NCI-H1048 (cell line): ENCODE results near the gene TMEM273.

ENCODE experiments used
- DNase-seq: peaks from one replicate; lab custom pipeline; 2025; lab: John Stamatoyannopoulos, UW

The TMEM273 gene, protein sequence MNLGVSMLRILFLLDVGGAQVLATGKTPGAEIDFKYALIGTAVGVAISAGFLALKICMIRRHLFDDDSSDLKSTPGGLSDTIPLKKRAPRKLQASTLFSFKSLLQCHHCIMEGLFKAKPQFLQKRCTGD

DNA sequence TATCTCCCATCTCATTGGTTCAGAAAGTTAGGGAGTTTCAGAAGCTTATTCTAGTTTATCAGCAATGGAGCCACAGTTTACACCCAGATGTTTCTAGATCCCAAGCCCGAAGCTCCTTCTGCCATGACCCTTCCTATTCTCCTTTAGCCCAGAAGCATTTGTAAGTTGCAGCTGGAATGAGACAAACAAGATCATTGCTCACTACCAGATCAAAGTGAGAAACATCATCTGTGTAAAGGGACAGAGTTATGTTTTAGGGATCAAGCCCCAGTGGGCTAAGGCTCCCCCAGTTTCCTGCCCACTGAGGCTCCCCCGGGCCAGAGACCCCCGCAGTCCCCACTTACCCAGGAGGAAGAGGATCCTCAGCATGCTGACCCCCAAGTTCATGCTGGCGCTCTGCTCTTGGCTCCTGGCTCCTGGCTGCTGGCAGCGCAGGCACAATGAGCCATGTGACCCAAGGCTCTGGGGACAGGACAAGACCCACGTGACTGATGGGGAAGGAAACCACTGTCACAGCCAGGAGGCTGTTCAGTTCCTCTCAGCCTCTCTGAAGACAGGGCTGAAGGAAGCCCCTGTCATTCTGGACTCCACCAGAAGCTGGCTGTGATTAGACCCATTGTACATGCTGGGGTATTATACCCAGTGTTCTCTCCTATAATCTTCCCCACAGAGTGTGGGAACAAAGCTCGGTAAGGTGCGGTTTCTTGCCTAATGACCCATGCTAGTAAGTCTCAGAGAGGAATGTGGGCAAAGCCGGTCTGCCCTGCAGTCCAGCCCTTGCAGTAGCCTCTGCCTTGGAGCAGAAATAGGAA, at the start of gene TMEM273:
Gene TMEM273, minus strand, starts transcription at position 442 of the 812 bp plus-strand sequence. Its CDS starts 55 bp downstream, at position 387.
- no peak for DNase-seq

DNA sequence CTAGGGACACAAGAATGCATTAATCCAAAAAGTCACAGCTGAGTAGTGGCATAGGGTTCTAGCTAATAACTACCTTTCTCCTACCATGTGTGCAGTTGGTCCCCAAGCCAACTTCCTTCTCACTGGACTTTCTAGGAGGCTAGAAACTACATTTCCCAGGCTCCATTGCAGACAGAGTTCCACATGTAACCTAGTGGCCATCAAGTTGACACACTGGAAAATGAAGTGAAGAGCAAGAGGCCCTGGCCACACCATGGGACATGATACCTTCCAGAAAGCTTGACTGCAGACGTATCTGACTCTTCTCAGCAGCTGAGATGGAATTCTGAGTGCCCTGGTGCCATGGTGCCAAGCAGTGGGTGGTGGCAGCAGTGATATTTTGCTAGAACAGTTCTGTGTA, 49.8 kb upstream of the TMEM273 start:
- DNase-seq: no peak

DNA sequence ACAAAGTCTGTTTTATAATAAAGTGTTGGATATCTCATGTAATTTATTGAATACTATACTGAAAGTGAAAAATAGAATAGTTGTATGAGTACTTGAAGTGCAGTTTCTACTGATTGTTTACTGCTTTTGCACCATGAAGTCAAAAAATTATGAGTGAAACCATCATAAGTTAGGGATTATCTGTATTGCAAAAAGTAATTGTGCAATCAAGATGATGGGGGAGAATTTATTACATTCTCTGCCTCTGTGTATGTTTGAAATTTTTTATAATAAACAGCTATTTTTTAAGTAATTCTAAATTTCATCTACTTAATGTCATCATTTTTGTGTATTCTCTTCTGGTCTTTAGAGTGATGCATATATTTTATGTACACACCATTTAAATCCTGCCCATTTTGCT, 47.2 kb upstream of the TMEM273 start:
- DNase-seq: no peak

DNA sequence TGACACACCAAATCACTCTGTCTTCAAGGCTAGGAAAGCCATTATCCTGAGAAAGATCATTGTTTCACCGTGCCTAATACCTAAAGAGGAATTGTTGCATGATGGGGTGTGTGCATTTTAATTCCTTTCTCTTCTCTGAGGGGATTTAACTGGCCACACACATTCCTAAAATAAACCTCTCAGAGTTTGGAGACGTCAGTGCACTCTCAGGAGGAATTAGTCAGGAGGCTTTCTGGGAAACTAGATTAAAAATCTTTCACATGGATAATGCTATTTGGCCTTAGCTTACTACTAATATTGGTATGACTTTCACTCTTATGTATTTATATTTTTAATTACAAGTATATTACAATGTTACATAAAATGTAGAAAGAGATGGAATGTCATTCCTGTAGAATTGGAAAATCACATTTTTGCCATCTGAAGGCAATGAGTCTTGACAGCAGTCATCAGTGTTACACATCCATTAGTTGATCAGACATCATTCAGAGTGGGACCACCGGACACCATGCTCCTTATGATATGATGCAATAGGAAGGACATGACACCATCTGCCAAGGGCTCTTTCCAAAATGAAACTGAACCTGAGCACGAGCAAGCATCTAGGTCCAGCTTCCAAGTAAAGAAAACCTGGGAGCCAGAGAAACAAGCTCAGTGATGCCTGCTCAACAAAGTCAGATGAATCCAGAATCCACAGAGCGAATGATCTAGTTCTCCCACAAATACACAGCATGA, 43.1 kb upstream of the TMEM273 start:
- no peak for DNase-seq

DNA sequence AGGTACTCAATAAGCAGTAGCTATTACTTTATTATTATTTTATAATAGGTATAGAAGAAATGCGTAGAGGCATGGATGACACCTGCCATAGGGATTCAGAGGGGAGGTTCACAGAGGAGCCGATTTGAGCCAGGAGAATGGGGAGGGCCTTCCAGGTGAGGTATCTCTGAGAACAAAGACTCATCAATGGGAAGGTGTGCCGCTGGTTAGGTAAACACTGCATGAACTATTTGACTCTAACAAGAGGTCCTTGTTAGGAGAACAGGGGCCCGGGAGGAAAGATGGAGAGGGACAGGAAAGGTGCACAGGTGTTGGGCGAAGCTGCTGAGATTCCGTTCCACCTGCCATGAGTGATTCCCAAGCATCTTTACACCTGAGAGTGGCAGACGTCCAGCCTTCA, 41.8 kb upstream of the TMEM273 start:
- no peak for DNase-seq

DNA sequence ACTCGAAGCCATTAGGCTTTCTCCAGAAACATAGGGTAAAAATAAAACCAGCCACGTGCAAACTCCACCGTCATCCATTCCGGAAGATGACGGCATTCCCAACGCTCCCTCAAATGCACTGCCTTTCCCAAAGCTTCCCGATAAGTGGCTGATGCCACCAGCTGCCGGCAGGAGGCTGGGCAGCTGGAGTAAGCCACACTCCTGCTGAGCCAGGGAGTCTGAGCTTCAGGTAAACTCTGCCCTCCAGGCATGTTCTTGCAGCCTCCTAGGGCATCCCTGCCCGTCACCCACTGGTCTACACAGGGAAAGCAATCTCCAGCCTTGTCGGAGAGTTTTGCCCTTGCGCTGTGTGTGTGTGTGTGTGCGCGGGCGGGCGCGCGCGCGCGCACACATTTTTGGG, 40.5 kb upstream of the TMEM273 start:
- no peak for DNase-seq

DNA sequence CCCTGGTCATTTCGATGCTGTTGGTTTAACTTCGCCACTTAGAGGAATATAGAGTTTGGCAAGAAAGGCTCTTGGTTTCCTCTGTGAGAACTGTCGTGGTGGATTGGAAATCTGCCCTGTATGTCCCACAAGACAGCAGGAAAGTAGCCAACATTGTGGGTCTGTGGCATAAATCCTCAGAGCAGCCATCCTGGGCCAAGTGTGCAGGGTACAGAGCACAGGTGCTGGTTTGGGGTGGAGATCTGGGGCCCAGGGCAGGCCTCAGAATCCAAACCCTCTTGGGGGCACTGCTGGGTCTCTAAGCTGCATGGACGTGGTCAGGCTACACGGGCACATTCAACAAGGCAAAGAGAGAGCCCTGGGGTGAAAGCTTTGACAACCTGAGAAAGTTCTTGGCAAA, 39.2 kb upstream of the TMEM273 start:
- DNase-seq: no peak

DNA sequence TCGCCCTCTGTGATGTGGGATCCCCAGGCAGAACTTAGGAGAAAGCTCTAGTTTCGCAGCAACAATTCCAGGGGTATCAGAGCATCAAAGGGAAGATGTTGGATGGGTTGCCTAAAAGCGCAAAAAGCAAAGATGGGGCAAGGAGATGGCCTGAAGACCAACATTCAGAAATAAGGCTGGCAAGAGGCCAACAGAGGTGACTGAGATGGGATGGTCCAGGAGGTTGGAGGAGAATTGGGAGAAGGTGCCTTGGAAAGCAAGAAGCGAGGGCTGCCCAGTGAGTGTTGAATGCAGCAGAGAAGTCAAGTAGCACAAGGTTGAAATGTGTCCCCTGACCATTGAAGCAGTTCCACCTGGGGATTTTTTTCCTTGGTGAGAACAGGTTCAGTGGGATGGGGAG, 38.4 kb upstream of the TMEM273 start:
- no peak for DNase-seq

DNA sequence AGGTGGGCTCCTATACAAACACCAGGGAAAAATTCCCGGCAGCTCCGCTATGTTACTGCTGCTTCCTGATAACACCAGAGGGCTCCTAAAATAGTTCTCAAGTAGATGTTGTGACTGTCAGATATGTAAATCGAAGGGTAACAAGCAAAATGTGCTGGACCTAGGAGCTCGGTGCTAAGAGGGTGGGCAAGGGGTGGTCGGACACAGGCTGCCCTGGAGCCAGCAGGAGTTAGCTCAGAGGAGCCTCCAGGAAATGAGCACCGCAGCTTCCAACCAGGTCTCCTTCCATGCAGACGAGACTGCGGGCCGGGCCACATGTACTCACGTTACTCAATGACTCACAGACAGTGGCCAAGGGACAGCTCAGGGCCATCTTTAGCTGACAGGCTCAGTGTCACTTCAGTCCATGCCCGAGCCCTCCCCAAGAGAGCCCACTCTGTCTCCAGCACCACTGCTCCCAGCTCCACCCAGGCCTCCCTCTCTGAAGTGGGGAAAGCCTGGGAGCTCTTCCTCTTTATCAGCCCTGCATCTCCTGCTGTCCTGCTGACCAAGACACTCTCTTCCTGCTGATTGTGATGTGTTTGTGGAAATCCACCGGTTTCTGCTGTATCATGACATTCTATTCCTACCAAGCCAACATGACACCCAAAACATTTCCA, 37.2 kb upstream of the TMEM273 start:
- no peak for DNase-seq

DNA sequence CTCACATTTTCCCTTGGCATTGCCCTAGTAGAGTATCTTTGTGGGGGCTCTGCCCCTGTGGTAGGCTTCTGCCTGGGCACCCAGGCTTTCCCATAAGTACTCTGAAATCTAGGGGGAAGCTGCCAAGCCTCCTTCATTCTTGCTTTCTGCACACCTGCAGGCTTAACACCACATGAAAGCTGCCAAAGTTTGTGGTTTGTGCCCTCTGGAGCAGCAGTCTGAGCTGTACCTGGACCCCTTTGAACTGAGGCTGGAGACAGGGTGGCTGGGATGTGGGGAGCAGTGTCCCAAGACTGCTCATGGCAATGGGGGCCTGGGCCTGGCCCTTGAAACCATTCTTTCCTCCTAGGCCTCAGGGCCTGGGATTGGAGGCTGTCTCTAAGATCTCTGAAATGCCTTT, 35.0 kb upstream of the TMEM273 start:
- DNase-seq: no peak

DNA sequence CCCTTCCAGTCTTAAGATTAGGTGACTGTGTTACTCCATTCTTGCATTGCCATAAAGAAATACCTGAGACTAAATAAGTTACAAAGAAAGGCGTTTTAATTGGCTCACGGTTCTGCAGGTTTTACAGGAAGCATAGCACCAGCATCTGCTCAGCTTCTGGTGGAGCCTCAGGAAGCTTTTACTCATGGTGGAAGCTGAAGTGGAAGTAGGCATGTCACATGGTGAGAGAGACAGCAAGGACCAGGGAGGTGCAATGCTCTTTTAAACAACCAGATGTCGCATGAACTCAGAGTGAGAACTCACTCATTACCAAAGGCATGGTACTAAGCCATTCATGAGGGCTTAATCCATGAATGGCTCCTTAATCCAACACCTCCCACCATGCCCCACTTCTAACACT, 34.0 kb upstream of the TMEM273 start:
- DNase-seq: no peak

DNA sequence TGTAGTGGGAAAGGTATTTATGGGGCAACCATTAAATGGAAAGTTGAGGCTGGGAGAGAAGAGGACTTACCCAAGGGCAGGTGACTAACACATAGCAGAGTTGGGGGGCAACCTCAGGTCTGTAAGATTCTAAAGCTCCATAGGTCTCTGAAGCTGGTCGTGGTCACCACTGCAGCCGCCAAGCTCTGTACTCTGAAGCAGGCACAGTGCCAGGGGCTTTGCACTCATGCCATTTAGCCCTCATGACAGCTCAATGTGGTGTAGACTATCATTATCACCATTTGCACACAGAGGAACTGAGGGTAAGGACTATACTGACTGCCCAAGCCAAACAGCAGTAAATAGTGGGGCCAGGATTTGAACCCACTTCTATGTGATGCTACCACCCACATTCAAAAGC, 32.5 kb upstream of the TMEM273 start:
- DNase-seq: no peak

DNA sequence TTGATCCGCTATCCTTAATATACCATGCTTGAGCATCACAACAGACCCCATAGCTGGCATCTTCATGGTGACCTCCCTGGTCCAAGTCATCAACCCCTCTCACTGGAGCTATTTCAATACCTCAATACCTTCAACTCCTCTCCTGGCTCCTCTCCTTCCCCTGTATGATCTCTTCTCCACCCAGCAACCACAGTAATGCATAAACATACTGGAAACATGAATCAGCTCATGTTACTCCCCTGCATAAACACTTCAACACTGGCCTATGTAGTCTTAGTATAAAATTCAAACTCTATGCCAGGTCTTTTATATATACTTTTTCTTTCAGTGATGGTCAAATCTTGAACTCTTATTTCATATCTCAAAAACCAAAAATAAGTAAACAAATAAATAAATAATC, 31.8 kb upstream of the TMEM273 start:
- DNase-seq: no peak

DNA sequence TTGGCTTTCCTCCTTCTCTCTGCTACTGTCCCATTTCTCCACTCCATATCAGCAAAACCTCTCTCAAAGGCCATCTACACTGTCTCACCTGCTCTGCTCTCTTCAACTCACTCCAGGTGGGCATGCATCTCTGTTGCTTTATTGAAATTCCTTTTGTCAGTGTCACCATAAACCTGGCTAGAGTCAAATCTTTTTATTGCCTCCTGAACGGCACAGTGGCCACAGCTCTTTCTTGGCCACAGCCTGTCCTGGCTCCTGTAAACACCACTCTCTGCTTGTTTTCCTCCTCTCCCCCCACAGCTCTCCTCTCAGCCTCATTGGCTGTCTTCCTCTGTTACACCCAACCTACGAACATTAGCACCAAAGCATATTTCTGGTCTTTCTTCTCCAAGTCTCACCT, 31.1 kb upstream of the TMEM273 start:
- DNase-seq: no peak

DNA sequence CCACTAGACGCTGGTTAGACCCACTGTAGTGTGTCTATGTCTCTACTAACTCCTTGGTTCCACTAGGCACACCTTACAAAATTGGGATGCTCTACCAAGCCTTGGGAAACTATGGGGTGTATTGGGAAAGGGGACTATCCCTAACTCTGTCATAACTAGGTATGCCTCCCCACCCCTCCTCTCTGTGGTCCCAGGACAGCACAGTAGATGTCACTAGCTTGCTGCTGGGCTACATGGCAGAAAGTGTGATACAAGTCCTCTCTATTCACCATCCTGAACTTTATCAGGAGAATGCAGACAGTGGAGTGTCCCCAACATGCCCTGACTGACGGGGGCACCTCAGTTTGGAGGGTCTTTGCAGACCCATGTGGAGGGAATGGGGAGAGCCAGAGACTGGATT, 30.3 kb upstream of the TMEM273 start:
- no peak for DNase-seq

DNA sequence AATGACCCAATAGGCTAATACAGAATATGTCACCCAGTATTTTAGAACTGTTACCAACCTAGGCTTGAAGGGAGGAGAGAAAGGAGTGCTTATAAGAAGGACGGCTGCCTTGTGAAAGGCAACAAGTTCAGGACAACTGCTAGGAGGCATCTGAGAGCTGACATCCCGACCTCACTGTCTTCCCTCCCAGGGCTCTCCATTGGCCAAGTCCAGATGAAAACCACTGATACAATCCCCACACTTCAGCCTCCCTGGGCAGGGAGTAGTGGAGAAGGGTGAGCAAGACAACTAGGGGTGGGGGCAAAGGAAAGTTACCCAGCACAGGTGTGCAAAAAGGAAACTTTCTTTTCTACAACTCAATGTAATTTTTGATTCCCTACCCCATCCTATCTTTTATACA, 29.5 kb upstream of the TMEM273 start:
- DNase-seq: no peak

DNA sequence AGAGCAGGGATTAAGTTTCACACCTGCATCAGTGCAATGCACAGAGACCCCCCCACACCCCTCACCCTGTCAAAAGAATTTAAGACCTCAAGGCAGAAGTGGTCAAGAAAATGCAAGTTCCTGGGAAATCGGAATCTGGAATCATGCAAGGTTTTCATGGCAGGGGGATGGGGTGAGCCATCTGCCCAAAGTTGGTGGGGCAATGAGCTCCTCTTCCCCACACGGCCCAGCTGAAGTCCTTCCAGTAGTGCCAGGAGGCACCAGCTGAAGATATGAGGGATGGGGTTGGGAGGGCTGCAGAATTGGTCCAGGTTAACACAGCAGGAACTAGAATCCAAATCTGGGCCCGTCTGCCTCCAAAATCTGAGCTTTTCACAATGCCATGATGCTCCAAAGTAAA, 25.0 kb upstream of the TMEM273 start:
- no peak for DNase-seq

DNA sequence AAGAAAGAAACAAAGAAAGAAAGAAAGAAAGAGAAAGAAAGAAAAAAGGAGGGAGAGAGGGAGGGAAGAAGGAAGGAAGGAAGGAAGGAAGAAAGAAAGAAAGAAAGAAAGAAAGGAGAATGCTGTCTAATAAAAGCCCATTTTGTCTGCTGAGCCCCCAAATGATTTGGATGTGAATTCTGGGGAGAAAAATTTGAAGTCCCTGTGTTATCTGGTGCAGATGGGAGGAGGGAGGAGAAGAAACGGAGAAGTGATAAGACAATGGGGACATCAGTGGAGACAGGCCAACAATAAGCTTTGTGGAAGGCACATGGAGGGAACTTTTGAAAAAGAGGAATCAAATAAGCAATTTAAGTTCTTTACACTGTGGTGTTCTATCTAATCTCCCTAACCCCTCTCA, 24.6 kb upstream of the TMEM273 start:
- no peak for DNase-seq

DNA sequence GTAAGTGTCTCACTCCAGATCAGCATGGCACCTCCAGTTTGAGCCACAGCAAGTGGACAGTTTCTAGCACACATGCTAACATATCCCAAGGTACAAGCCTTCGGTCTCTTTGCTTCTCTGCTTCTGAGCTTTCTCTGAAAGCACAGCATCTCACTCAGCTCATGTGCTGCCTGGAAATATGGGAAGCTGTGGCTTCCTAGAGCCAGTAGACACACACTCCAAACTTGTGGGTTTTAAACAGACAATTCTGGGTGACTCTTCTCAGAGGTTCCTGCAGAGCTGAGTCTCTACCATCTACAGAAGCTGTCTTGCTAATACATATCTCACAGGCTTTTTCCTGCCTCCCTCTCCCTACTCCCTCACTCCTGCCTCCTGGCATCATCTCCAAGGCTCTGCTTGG, 23.9 kb upstream of the TMEM273 start:
- no peak for DNase-seq

DNA sequence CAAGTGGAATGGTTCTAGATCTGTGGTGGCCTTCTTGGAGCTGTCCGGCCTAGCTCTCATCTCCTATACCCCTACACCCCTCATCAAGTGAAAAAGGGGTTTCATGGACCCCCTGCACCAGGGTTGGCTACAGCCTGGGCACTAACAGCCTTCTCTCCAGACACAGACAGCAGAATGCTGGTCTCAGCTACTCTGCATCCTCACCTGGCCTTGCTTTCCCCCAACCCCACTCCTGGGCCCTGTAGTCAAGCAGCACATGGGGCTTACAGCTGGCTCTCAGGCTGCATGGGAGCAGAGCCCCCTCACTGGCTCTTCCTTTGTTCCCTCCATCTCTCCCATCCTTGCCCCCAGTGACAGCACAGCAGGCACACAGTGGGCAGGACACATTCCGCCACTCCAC, 20.8 kb upstream of the TMEM273 start:
- no peak for DNase-seq

DNA sequence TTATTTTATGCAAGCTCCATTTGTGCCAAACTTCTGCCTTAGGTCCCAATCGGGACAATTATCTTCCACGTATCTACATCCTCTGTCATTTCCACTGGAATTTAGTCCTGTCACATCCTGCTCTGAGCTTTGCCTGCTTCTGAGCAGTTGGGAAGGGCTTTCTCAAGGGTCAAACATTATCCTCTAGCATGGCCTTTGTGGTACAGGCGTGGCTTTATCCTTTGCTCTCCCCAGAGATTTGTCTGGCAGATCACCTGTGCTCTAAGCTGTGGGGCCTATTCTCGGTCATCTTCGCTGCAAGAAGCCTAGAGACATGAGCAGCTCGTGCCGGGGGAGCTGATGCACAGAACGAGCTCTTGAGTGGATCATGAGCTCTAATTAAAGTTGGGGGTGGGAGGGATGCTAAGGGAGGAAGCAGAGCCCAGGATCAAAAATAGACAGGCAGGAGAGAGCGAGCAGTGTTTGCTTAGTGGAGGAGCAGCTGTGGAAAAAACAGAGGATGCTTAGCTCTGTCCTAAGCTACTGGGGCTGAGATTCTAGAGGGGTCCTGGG, 19.8 kb upstream of the TMEM273 start:
- no peak for DNase-seq

DNA sequence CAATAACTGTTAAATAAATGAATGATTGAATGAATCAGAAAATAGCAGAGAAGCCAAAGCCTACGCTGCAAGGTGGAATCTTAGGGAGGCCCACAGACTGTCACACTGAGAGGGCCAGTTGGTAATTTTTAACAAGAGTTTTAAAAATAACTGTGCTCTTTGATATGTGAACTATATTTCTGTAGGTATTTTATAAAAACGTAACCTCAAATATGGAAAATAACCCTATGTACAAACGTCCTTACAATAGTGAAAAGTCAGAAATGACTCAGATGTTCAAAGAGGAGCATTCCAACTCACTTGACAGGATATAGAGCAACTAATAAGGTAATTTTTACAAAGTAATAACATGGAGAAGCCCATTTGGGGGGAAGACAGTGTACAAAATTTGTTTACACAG, 18.9 kb upstream of the TMEM273 start:
- DNase-seq: no peak

DNA sequence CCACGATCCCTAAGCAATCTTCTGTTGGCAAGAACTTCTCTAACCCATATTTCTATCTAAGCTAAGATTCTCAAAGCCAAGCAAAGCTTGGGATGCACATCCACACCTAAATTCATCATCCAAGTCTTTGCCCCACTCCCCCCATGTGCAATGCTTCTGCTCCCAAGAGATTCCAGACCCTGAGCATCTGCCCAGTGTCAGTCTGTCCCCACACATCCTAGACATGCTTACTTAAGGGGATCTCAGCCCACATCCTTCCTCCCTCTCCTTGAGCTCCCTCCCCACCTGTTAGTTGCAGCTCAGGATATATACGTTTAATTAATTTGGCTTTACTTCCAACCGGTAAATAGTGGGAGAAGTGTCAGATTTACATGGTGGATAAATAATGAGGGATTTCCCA, 17.0 kb upstream of the TMEM273 start:
- no peak for DNase-seq
